K562 (cell line): ENCODE measurements around the gene SLC4A2. TPM values are rescaled to one million over a fixed set of nuclear protein-coding genes. Genes with fewer than 3 reads are reported as not detected.

Source experiments
- CBFA2T2 ChIP-seq: fragments of 450-650 bp; conservative IDR thresholded peaks from 2 replicates; pipeline ENCODE4 v1.6.1; 2017; ENCODE audit warnings: mild to moderate bottlenecking
- E2F3 ChIP-seq: fragments of 250-450 bp; sonication (Bioruptor Pico); IDR thresholded peaks from 2 replicates; pipeline ENCODE4 v1.4.0; 2020; ENCODE audit warnings: mild to moderate bottlenecking
- JUNB ChIP-seq: fragments of 450-650 bp; formaldehyde crosslinking; conservative IDR thresholded peaks from 2 replicates; pipeline ENCODE4 v1.4.0; 2020; ENCODE audit warnings: mild to moderate bottlenecking
- MAFF ChIP-seq: IDR thresholded peaks from 2 replicates; pipeline ENCODE4 v1.6.1; 2012; ENCODE audit warnings: low read length, improper control_type of control experiment
- MCM2 ChIP-seq: fragments of 450-650 bp; IDR thresholded peaks from 2 replicates; pipeline ENCODE4 v1.6.1; 2017; ENCODE audit warnings: low read depth, mild to moderate bottlenecking
- MLLT1 ChIP-seq, 2 experiments: fragments of 450-650 bp; IDR thresholded peaks; 2 replicates each; pipeline ENCODE4 v1.6.1; 2016
- NKRF ChIP-seq: fragments of 450-650 bp; IDR thresholded peaks from 2 replicates; pipeline ENCODE4 v1.6.1; 2016; ENCODE audit warnings: borderline replicate concordance
- NR0B1 ChIP-seq: fragments of 450-650 bp; IDR thresholded peaks from one replicate; pipeline ENCODE4 v1.6.1; 2018; ENCODE audit warnings: mild to moderate bottlenecking, moderate library complexity; ENCODE audit not compliant: partially characterized antibody
- NR2C2 ChIP-seq, 2 experiments: fragments of 200-800 bp in 1 of 2; sonication (Bioruptor generic) in 1 of 2; sonication (generic) in 1 of 2; formaldehyde crosslinking in 1 of 2; IDR thresholded peaks; 2 replicates each; pipeline versions ENCODE4 v1.6.1 to v1.8.0; 2016 to 2022; ENCODE audit warnings: mild to moderate bottlenecking in 1 of 2, missing compliant biosample characterization in 1 of 2, missing genetic modification characterization in 1 of 2, missing genetic modification reagents in 1 of 2
- PURB ChIP-seq: sonication (generic); formaldehyde crosslinking; IDR thresholded peaks from 2 replicates; pipeline ENCODE4 v1.9.0; 2021; ENCODE audit warnings: low read depth, mild to moderate bottlenecking, missing genetic modification reagents
- RFX1 ChIP-seq: fragments of 450-650 bp; IDR thresholded peaks from 2 replicates; pipeline ENCODE4 v1.6.1; 2016; ENCODE audit warnings: mild to moderate bottlenecking, moderate library complexity
- SMAD2 ChIP-seq: fragments of 150-350 bp; IDR thresholded peaks from 2 replicates; pipeline ENCODE4 v1.6.1; 2014; ENCODE audit warnings: low read depth, mild to moderate bottlenecking, low read length
- TRIM25 ChIP-seq: fragments of 450-650 bp; IDR thresholded peaks from 2 replicates; pipeline ENCODE4 v1.7.0; 2016; ENCODE audit warnings: borderline replicate concordance
- ZBTB17 ChIP-seq: fragments of 450-650 bp; formaldehyde crosslinking; IDR thresholded peaks from 2 replicates; pipeline ENCODE4 v1.4.0; 2020; ENCODE audit warnings: mild to moderate bottlenecking
- ZC3H4 ChIP-seq: sonication (generic); formaldehyde crosslinking; IDR thresholded peaks from 2 replicates; pipeline ENCODE4 v1.9.0; 2021; ENCODE audit warnings: missing genetic modification reagents, borderline replicate concordance
- ZFX ChIP-seq: sonication (generic); formaldehyde crosslinking; IDR thresholded peaks from 2 replicates; pipeline ENCODE4 v1.8.0; 2022; ENCODE audit warnings: mild to moderate bottlenecking, missing genetic modification reagents, moderate library complexity
- ZNF174 ChIP-seq: fragments of 250-450 bp; sonication (Bioruptor Pico); IDR thresholded peaks from 2 replicates; pipeline ENCODE4 v1.4.0; 2020; ENCODE audit warnings: mild to moderate bottlenecking
- ZNF280A ChIP-seq: fragments of 450-650 bp; IDR thresholded peaks from 2 replicates; pipeline ENCODE4 v1.6.1; 2018; ENCODE audit warnings: mild to moderate bottlenecking, low read depth; ENCODE audit not compliant: partially characterized antibody
- polyA plus RNA-seq, 8 experiments: library from polyadenylated mRNA; depleted of rRNA in 4 of 8; stranded (reverse) in 5 of 8; unstranded in 3 of 8; fragments of >200 nt; fragmentation: Nextera tagmentation in 2 of 8; fragmentation: Illumina TruSeq in 1 of 8; extraction: Ambion mirVana in 2 of 8; extraction: Trizol in 1 of 8; gene quantifications; 2 replicates each; pipeline versions ENCODE4 v1.2.1 to v1.2.3, GENCODE V29; 2011 to 2014; ENCODE audit warnings: inconsistent platforms in 1 of 8, missing spikeins in 1 of 8
- total RNA-seq, 7 experiments: library from RNA; depleted of rRNA in 6 of 7; stranded (reverse); fragments of >200 nt in 6 of 7; fragmentation: Illumina TruSeq in 2 of 7; extraction: Trizol in 2 of 7; gene quantifications; 2 replicates each; pipeline versions ENCODE4 v1.2.1 to v1.2.3, GENCODE V29; 2011 to 2021; ENCODE audit warnings: low replicate concordance in 1 of 7

Gene SLC4A2
- total and polyA plus RNA-seq, 9 of the 15 experiments (the other 6 are each of a cell fraction or from before 2014, with no cell fraction given) = 11.4 to 375 (median 130) TPM

GRCh38 chr7:151028131-151028947, 31.1 kb upstream of the SLC4A2 start, which contains the start of gene ABCB8 (continued):
- peak; percentile 86 for TF ChIP-seq NKRF
- TF ChIP-seq ZBTB17 (CRISPR knock-in tag) = peak; percentile 48
- peak; percentile 35; the same call in 1 of the 2 replicates for TF ChIP-seq E2F3 (CRISPR knock-in tag)
- TF ChIP-seq NR2C2 (CRISPR knock-in tag; IDR thresholded peaks at IDR 0.05) = no peak
- TF ChIP-seq NR2C2 (tag; IDR thresholded peaks at IDR 0.05) = peak; percentile 97
- TF ChIP-seq RFX1 = peak; percentile 99
- TF ChIP-seq PURB (CRISPR knock-in tag) = no peak
- peak in 1 of 2 experiments; percentile 97; a peak in 2 of 4 replicates for TF ChIP-seq MLLT1 (IDR thresholded peaks at IDR 0.05)
- no peak for TF ChIP-seq ZNF280A
- TF ChIP-seq SMAD2 = no peak; the same call in 1 of the 2 replicates
- no peak for TF ChIP-seq CBFA2T2
- no peak for TF ChIP-seq ZC3H4 (CRISPR knock-in tag)
- TF ChIP-seq ZNF174 (CRISPR knock-in tag) = no peak
- TF ChIP-seq TRIM25 = no peak
- no peak for TF ChIP-seq JUNB (CRISPR knock-in tag)
- TF ChIP-seq NR0B1 = no peak
- no peak for TF ChIP-seq MCM2
- TF ChIP-seq MAFF = no peak; the same call in 1 of the 2 replicates
- TF ChIP-seq ZFX (CRISPR knock-in tag) = peak; percentile 98
